HFFc6 (cell line): ENCODE results near the gene PNO1. TPM values are rescaled to one million over a fixed set of nuclear protein-coding genes. Genes with fewer than 3 reads are reported as not detected.

ENCODE experiments used
- DNase-seq: peaks from one replicate; pipeline ENCODE4 v3.0.0-alpha.2; 2018
- H3K27ac Mint-ChIP-seq: 2 replicates; pipeline ENCODE4 v1.8.0; 2020; ENCODE audit warnings: mild to moderate bottlenecking, mixed read lengths
- H3K27me3 Mint-ChIP-seq: 2 replicates; pipeline ENCODE4 v1.8.0; 2021; ENCODE audit warnings: mild to moderate bottlenecking, moderate library complexity, mixed read lengths; ENCODE audit not compliant: insufficient read depth
- H3K36me3 Mint-ChIP-seq: 2 replicates; pipeline ENCODE4 v1.8.0; 2021; ENCODE audit warnings: low read depth, mixed read lengths
- H3K4me1 Mint-ChIP-seq: 2 replicates; pipeline ENCODE4 v1.8.0; 2020; ENCODE audit warnings: low read depth, mixed read lengths
- H3K4me3 Mint-ChIP-seq: 2 replicates; pipeline ENCODE4 v1.8.0; 2020; ENCODE audit warnings: mild to moderate bottlenecking, moderate library complexity, mixed read lengths
- H3K9me3 Mint-ChIP-seq: 2 replicates; pipeline ENCODE4 v1.8.0; 2020; ENCODE audit warnings: mild to moderate bottlenecking, mixed read lengths
- total RNA-seq, 6 experiments: library from RNA; stranded (reverse); fragmentation: NEBNext Ultra II Directional; extraction: Animal tissue kit (Norgen Biotek cat#: 25700); gene quantifications; 2 replicates in 1 of 6; 3 replicates in 5 of 6; pipeline ENCODE4 v1.2.3, GENCODE V29; 2021
- TF ChIP-seq, protein P1 (sequence below): fragments of 200-600 bp; sonication (generic); IDR thresholded peaks from 2 replicates; pipeline ENCODE4 v1.5.0; 2021; ENCODE audit warnings: antibody characterized with exemption, mild to moderate bottlenecking

PNO1 gene
- total RNA-seq, 6 experiments from 2014 or later: 18.3 to 26.0 (median 20.4) TPM

DNA sequence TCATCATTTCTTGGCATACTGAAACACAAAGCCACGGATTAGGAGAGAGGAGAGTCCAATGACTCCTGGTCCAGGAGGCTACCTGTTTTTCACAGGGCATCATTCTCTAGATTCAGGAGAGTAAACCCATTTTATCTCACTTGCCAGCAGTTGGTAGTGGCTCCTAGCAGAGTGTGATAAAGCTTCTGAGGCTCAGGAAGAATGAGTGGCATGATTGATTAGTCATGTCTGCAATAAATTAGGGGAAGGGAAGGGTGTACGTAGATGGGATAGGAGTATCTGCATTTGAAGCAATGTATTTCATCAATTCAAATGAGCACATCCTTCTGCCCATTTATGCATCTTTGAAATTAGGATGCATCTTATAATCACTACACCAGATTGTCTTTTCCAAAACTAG lies 31.1 kb upstream of the PNO1 start:
- Mint-ChIP-seq H3K9me3 (no peaks in the 10 kb centered on the region), H3K27ac (no peak overlapping the region), H3K4me3 (no peak overlapping the region), H3K27me3 (peaks cover 1% of the 10 kb centered on the region; the same call in 1 of the 2 replicates), H3K36me3 (no peaks in the 10 kb centered on the region), H3K4me1 (peaks cover 16% of the 10 kb centered on the region)
- TF ChIP-seq, protein P1, sequence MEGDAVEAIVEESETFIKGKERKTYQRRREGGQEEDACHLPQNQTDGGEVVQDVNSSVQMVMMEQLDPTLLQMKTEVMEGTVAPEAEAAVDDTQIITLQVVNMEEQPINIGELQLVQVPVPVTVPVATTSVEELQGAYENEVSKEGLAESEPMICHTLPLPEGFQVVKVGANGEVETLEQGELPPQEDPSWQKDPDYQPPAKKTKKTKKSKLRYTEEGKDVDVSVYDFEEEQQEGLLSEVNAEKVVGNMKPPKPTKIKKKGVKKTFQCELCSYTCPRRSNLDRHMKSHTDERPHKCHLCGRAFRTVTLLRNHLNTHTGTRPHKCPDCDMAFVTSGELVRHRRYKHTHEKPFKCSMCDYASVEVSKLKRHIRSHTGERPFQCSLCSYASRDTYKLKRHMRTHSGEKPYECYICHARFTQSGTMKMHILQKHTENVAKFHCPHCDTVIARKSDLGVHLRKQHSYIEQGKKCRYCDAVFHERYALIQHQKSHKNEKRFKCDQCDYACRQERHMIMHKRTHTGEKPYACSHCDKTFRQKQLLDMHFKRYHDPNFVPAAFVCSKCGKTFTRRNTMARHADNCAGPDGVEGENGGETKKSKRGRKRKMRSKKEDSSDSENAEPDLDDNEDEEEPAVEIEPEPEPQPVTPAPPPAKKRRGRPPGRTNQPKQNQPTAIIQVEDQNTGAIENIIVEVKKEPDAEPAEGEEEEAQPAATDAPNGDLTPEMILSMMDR: no peak
- no peak for DNase-seq

DNA sequence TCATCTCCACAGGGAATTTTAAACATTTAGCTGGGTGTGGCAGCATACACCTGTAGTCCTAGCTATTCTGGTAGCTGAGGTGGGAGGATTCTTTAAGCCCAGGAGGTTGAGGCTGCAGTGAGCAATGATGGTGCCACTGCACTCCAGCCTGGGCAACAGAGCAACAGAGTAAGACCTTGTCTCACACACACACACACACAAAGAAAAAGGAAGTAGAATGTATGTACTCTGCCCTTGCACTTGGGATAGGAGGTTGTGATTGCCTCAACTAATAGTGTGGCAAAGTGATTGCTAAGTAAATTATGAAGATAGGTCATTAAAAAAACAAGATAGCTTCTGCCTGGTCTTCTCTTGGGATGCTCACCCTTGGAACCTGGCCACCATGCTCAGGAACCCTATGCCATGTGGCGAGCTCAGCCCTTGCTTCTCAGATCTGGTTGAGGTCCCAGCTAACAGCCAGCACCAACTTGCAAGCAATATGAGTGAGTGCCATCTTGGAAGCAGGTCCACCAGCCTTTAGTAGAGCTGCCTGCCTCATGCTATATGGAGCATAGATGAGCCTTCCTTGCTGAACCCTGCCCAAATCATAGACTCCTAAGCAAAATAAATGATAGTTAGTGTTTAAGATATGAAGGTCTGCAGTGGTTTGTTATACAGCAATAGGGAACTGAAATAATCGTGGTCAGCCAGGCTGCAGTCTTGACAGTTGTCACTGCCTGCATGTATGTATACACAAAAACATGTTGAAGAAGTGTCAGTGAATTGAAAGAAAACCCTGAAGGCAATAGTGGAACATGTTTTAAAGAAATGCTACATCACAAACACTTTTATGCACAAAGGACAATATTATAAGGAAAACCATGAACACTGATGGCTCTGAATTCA lies 30.1 kb upstream of the PNO1 start:
- Mint-ChIP-seq H3K4me3 (no peak overlapping the region), H3K36me3 (no peaks in the 10 kb centered on the region), H3K27ac (no peak overlapping the region), H3K27me3 (no peaks in the 10 kb centered on the region), H3K4me1 (peaks cover 11% of the 10 kb centered on the region), H3K9me3 (no peaks in the 10 kb centered on the region)
- no peak for DNase-seq
- TF ChIP-seq, protein P1: no peak

- H3K4me3 Mint-ChIP-seq: no peak overlapping the region
- H3K27ac Mint-ChIP-seq: no peak overlapping the region
- peaks cover 4% of the 10 kb centered on the region; the same call in 1 of the 2 replicates for H3K36me3 Mint-ChIP-seq
- H3K9me3 Mint-ChIP-seq: no peaks in the 10 kb centered on the region
- TF ChIP-seq, protein P1: no peak
- no peaks in the 10 kb centered on the region; the same call in 1 of the 2 replicates for H3K27me3 Mint-ChIP-seq
- no peaks in the 10 kb centered on the region for H3K4me1 Mint-ChIP-seq
- no peak for DNase-seq
Observed at GRCh38 chr2:68134120-68134519, 23.6 kb upstream of the PNO1 start.

DNA sequence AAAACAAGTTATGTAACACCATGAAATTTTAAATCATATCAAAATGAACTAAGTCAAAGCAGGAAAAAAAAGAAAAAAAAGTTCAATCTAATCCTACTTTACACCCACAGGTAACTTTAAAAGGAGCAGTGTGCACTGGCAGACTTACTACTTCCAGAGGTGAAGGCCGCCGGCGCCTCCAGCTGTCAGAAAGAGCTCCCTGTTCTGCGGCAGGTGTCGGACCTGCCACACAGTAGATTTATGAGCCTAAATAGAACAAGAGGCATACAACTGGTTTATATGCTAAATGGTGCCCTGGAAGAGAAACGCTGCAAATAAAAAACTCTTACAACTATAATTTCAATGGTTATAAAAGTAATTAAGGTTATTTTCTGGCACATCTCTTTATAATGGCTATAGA lies 23.1 kb upstream of the PNO1 start:
- H3K27ac Mint-ChIP-seq: no peak overlapping the region
- H3K9me3 Mint-ChIP-seq: no peaks in the 10 kb centered on the region
- peaks cover 4% of the 10 kb centered on the region; the same call in 1 of the 2 replicates for H3K36me3 Mint-ChIP-seq
- no peaks in the 10 kb centered on the region for H3K4me1 Mint-ChIP-seq
- no peaks in the 10 kb centered on the region; the same call in 1 of the 2 replicates for H3K27me3 Mint-ChIP-seq
- TF ChIP-seq, protein P1: no peak
- H3K4me3 Mint-ChIP-seq: no peak overlapping the region
- DNase-seq: no peak

DNA sequence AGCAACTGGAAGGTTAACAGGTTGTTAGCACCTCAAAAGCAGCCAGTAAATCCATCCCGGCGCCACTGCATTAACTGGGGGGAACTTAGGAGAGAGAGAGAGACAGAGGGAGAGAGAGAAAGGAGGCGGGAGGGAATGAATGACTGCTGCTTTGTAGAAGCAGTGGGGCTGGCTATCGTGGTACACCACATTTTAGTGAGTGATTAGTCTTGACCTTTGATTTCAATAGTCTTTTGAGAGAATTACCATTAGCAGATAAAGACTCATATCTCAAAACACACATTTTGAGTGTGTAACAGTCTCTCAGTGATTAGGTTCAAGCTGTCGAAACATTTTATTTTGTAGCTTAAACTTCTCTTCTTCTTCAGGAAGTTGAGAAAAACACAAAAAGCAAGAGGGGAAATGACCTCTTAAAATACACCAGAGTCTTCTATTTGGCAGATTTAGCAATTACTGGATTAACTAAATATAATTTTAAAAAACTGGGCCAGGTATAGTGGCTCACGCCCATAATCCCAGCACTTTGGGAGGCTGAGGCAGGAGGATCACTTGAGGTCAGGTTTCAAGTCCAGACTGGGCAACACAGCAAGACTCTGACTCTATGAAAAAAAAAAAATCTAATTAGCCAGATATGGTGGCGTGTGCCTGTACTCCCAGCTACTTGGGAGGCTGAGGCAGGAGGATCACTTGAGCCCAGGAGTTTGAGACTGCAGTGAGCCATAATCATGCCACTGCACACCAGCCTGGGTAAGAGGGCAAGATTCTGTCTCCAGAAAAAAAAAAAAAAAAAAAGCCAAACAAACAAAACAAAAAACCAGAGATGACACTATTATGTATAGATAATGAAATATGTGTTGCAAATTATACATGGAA lies 22.0 kb upstream of the PNO1 start:
- no peak overlapping the region for H3K27ac Mint-ChIP-seq
- H3K36me3 Mint-ChIP-seq: peaks cover 4% of the 10 kb centered on the region; the same call in 1 of the 2 replicates
- no peaks in the 10 kb centered on the region; the same call in 1 of the 2 replicates for H3K27me3 Mint-ChIP-seq
- H3K4me1 Mint-ChIP-seq: no peaks in the 10 kb centered on the region
- no peak overlapping the region for H3K4me3 Mint-ChIP-seq
- no peak for DNase-seq
- H3K9me3 Mint-ChIP-seq: no peaks in the 10 kb centered on the region
- TF ChIP-seq, protein P1: no peak
